A673 (cell line): ENCODE results near the gene LARP4B.

Experiments
- EZH2 ChIP-seq: fragments of 200-600 bp; sonication (generic); IDR thresholded peaks from 2 replicates; pipeline ENCODE4 v1.6.1; 2017; ENCODE audit warnings: borderline replicate concordance, low read depth, mild to moderate bottlenecking, mixed read lengths, antibody characterized with exemption, low read length; ENCODE audit not compliant: poor library complexity, severe bottlenecking
- TF ChIP-seq, protein P1 (sequence below): fragments of 300-800, 200-600 bp; sonication (generic); conservative IDR thresholded peaks from 2 replicates; pipeline ENCODE4 v1.5.1; 2017; ENCODE audit warnings: low read depth, mild to moderate bottlenecking, antibody characterized with exemption, low read length, moderate library complexity, mixed read lengths

DNA sequence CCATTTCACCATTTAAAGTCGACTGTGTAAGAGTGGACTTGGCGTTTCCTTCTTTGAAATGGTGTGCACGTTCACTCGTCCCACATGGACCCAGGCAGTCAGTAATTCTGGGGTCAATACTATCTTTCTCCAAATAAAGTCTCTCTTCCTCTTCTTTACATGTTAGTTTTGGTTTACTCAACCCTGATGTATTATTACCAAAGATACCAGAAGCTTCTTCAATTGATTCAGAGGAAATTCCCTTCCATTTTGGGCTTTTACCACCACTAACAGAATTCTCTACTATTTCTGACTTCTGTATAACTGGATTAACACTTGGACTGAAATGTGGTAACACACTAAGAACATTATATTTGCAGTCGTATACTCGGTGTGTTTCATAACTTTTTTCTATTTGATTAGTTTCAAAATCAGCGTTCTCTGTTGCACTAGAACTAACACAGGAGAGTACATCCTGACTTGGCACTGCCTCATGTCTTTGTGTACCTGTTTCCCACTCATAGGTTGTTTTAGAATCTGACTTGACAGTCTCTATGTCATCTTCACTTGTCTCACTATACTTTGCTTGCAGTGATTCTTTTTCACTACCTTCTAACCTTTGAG, 60.8 kb downstream of the LARP4B start:
- TF ChIP-seq, protein P1, sequence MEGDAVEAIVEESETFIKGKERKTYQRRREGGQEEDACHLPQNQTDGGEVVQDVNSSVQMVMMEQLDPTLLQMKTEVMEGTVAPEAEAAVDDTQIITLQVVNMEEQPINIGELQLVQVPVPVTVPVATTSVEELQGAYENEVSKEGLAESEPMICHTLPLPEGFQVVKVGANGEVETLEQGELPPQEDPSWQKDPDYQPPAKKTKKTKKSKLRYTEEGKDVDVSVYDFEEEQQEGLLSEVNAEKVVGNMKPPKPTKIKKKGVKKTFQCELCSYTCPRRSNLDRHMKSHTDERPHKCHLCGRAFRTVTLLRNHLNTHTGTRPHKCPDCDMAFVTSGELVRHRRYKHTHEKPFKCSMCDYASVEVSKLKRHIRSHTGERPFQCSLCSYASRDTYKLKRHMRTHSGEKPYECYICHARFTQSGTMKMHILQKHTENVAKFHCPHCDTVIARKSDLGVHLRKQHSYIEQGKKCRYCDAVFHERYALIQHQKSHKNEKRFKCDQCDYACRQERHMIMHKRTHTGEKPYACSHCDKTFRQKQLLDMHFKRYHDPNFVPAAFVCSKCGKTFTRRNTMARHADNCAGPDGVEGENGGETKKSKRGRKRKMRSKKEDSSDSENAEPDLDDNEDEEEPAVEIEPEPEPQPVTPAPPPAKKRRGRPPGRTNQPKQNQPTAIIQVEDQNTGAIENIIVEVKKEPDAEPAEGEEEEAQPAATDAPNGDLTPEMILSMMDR: no peak
- no peak for TF ChIP-seq EZH2
